ENCODE data around the gene BRD7. TPM values are rescaled to one million over a fixed set of nuclear protein-coding genes. Genes with fewer than 3 reads are reported as not detected.
A peak's percentile ranks its signal among the peaks of the same experiment; 100 is the strongest.

BRD7 gene
- total RNA-seq (2014; rRNA removed; shearing (Covaris generic)), result 74.5 and 125 TPM in 2 replicates

GRCh38 chr16:50368410-50369132 is at the start of gene BRD7:
Gene BRD7 (minus strand): TSS chr16:50368988. CDS start chr16:50368774, 214 bp downstream.
- Histone ChIP-seq H3K9me3 (replicated peaks) (no peaks in the 10 kb centered on the region), H3K27ac (peak within 1 kb of the TSS; percentile 68), H3K4me3 (peak within 1 kb of the TSS; percentile 97), H3K36me3 (peaks cover 47% of the 10 kb centered on the region), H3K4me1 (replicated peaks) (peaks cover 13% of the 10 kb centered on the region), H3K27me3 (replicated peaks) (no peaks in the 10 kb centered on the region)
- DNase-seq (ENCODE audit: low read depth in 1 of 2, low spot score in 2 of 2), result peak in 1 of 2 experiments; percentile 53

GRCh38 chr16:50416388-50416787 is 47.6 kb upstream of the BRD7 start:
- H3K36me3 ChIP-seq, result no peaks in the 10 kb centered on the region
- no peaks in the 10 kb centered on the region for H3K27me3 ChIP-seq (replicated peaks)
- H3K9me3 ChIP-seq (replicated peaks), result peaks cover 4% of the 10 kb centered on the region
- no peak overlapping the region for H3K27ac ChIP-seq
- H3K4me3 ChIP-seq, result no peak overlapping the region
- no peaks in the 10 kb centered on the region for H3K4me1 ChIP-seq (replicated peaks)
- no peak for DNase-seq (ENCODE audit: low read depth in 1 of 2, low spot score in 2 of 2)

- no peak for DNase-seq (ENCODE audit: low read depth in 1 of 2, low spot score in 2 of 2)
Observed at GRCh38 chr16:50414152-50414551, 45.4 kb upstream of the BRD7 start.

GRCh38 chr16:50411034-50411433 is 42.2 kb upstream of the BRD7 start:
- H3K4me3 ChIP-seq, result no peak overlapping the region
- no peaks in the 10 kb centered on the region for H3K27me3 ChIP-seq (replicated peaks)
- no peaks in the 10 kb centered on the region for H3K36me3 ChIP-seq
- H3K9me3 ChIP-seq (replicated peaks), result peaks cover 2% of the 10 kb centered on the region; the same call in 1 of the 2 replicates
- H3K4me1 ChIP-seq (replicated peaks), result no peaks in the 10 kb centered on the region
- DNase-seq (ENCODE audit: low read depth in 1 of 2, low spot score in 2 of 2), result no peak
- H3K27ac ChIP-seq, result no peak overlapping the region

More at GRCh38 chr16:50414152-50414551, 45.4 kb upstream of the BRD7 start:
- Histone ChIP-seq H3K4me3 (no peak overlapping the region), H3K27me3 (replicated peaks) (no peaks in the 10 kb centered on the region), H3K27ac (no peak overlapping the region), H3K36me3 (no peaks in the 10 kb centered on the region), H3K4me1 (replicated peaks) (no peaks in the 10 kb centered on the region), H3K9me3 (replicated peaks) (peaks cover 6% of the 10 kb centered on the region; the same call in 1 of the 2 replicates)

- DNase-seq (ENCODE audit: low read depth in 1 of 2, low spot score in 2 of 2), result no peak
- H3K27ac ChIP-seq, result no peak overlapping the region
- peaks cover 2% of the 10 kb centered on the region; the same call in 1 of the 2 replicates for H3K9me3 ChIP-seq (replicated peaks)
- no peaks in the 10 kb centered on the region for H3K27me3 ChIP-seq (replicated peaks)
- no peaks in the 10 kb centered on the region for H3K36me3 ChIP-seq
- H3K4me1 ChIP-seq (replicated peaks), result no peaks in the 10 kb centered on the region
- no peak overlapping the region for H3K4me3 ChIP-seq
Observed at GRCh38 chr16:50408001-50408561, 39.3 kb upstream of the BRD7 start.

GRCh38 chr16:50407351-50407750 is 38.6 kb upstream of the BRD7 start:
- H3K9me3 ChIP-seq (replicated peaks), result peaks cover 2% of the 10 kb centered on the region; the same call in 1 of the 2 replicates
- H3K27ac ChIP-seq, result no peak overlapping the region
- no peak overlapping the region for H3K4me3 ChIP-seq
- H3K4me1 ChIP-seq (replicated peaks), result no peaks in the 10 kb centered on the region
- no peak for DNase-seq (ENCODE audit: low read depth in 1 of 2, low spot score in 2 of 2)
- no peaks in the 10 kb centered on the region for H3K36me3 ChIP-seq
- no peaks in the 10 kb centered on the region for H3K27me3 ChIP-seq (replicated peaks)

GRCh38 chr16:50403491-50403890 is 34.7 kb upstream of the BRD7 start:
- no peaks in the 10 kb centered on the region for H3K36me3 ChIP-seq
- H3K27me3 ChIP-seq (replicated peaks), result no peaks in the 10 kb centered on the region
- no peaks in the 10 kb centered on the region for H3K4me1 ChIP-seq (replicated peaks)
- no peak overlapping the region for H3K4me3 ChIP-seq
- H3K9me3 ChIP-seq (replicated peaks), result no peaks in the 10 kb centered on the region
- DNase-seq (ENCODE audit: low read depth in 1 of 2, low spot score in 2 of 2), result no peak
- H3K27ac ChIP-seq, result no peak overlapping the region

GRCh38 chr16:50402298-50402895 is 33.6 kb upstream of the BRD7 start:
- no peaks in the 10 kb centered on the region for H3K27me3 ChIP-seq (replicated peaks)
- H3K27ac ChIP-seq, result no peak overlapping the region
- H3K4me3 ChIP-seq, result no peak overlapping the region
- no peaks in the 10 kb centered on the region for H3K36me3 ChIP-seq
- no peaks in the 10 kb centered on the region for H3K4me1 ChIP-seq (replicated peaks)
- H3K9me3 ChIP-seq (replicated peaks), result no peaks in the 10 kb centered on the region
- DNase-seq (ENCODE audit: low read depth in 1 of 2, low spot score in 2 of 2), result no peak

GRCh38 chr16:50401355-50401754 is 32.6 kb upstream of the BRD7 start:
- no peaks in the 10 kb centered on the region for H3K9me3 ChIP-seq (replicated peaks)
- no peak for DNase-seq (ENCODE audit: low read depth in 1 of 2, low spot score in 2 of 2)
- H3K27ac ChIP-seq, result no peak overlapping the region
- H3K27me3 ChIP-seq (replicated peaks), result no peaks in the 10 kb centered on the region
- H3K4me1 ChIP-seq (replicated peaks), result no peaks in the 10 kb centered on the region
- H3K4me3 ChIP-seq, result no peak overlapping the region
- H3K36me3 ChIP-seq, result no peaks in the 10 kb centered on the region

- no peaks in the 10 kb centered on the region for H3K9me3 ChIP-seq (replicated peaks)
- H3K36me3 ChIP-seq, result no peaks in the 10 kb centered on the region
- no peak overlapping the region for H3K4me3 ChIP-seq
- DNase-seq (ENCODE audit: low read depth in 1 of 2, low spot score in 2 of 2), result no peak
- H3K27me3 ChIP-seq (replicated peaks), result no peaks in the 10 kb centered on the region
- H3K4me1 ChIP-seq (replicated peaks), result no peaks in the 10 kb centered on the region
- no peak overlapping the region for H3K27ac ChIP-seq
Observed at GRCh38 chr16:50400967-50401348, 32.2 kb upstream of the BRD7 start.

- Histone ChIP-seq H3K4me3 (no peak overlapping the region), H3K27me3 (replicated peaks) (no peaks in the 10 kb centered on the region), H3K36me3 (no peaks in the 10 kb centered on the region), H3K4me1 (replicated peaks) (no peaks in the 10 kb centered on the region), H3K27ac (no peak overlapping the region), H3K9me3 (replicated peaks) (no peaks in the 10 kb centered on the region)
- DNase-seq (ENCODE audit: low read depth in 1 of 2, low spot score in 2 of 2), result no peak
Observed at GRCh38 chr16:50400312-50400966, 31.7 kb upstream of the BRD7 start.

GRCh38 chr16:50399411-50399810 is 30.6 kb upstream of the BRD7 start:
- H3K4me3 ChIP-seq, result no peak overlapping the region
- DNase-seq (ENCODE audit: low read depth in 1 of 2, low spot score in 2 of 2), result no peak
- H3K36me3 ChIP-seq, result no peaks in the 10 kb centered on the region
- H3K4me1 ChIP-seq (replicated peaks), result no peaks in the 10 kb centered on the region
- H3K27ac ChIP-seq, result no peak overlapping the region
- H3K9me3 ChIP-seq (replicated peaks), result no peaks in the 10 kb centered on the region
- no peaks in the 10 kb centered on the region for H3K27me3 ChIP-seq (replicated peaks)

GRCh38 chr16:50398336-50398735 is 29.5 kb upstream of the BRD7 start:
- no peaks in the 10 kb centered on the region for H3K27me3 ChIP-seq (replicated peaks)
- H3K4me3 ChIP-seq, result no peak overlapping the region
- H3K9me3 ChIP-seq (replicated peaks), result no peaks in the 10 kb centered on the region
- H3K27ac ChIP-seq, result no peak overlapping the region
- no peaks in the 10 kb centered on the region for H3K36me3 ChIP-seq
- no peaks in the 10 kb centered on the region for H3K4me1 ChIP-seq (replicated peaks)
- no peak for DNase-seq (ENCODE audit: low read depth in 1 of 2, low spot score in 2 of 2)
